Mucosa of descending colon (tissue), 3 donors: ENCODE results near the gene LAMA3. TPM values are rescaled to one million over a fixed set of nuclear protein-coding genes. Genes with fewer than 3 reads are reported as not detected.

Experiments used
- ATAC-seq: fragments of 200-7000 bp; cut with Tn5 transposase; one replicate; pipeline ENCODE4 v1.9.1; 2020; ENCODE audit warnings: mild to moderate bottlenecking, moderate library complexity
- DNase-seq, 3 donors: peaks; one replicate each; pipeline ENCODE4 v3.0.0-alpha.2; 2020
- H3K36me3 ChIP-seq: fragments of 200-600 bp; one replicate; pipeline ENCODE4 v1.8.0; 2021; ENCODE audit warnings: low read depth, mild to moderate bottlenecking
- H3K4me1 ChIP-seq: fragments of 200-600 bp; one replicate; pipeline ENCODE4 v1.8.0; 2021; ENCODE audit warnings: low read depth, mild to moderate bottlenecking
- H3K4me3 ChIP-seq: fragments of 200-600 bp; one replicate; pipeline ENCODE4 v1.8.0; 2021; ENCODE audit warnings: mild to moderate bottlenecking
- H3K9me3 ChIP-seq: fragments of 200-600 bp; one replicate; pipeline ENCODE4 v1.8.0; 2021; ENCODE audit warnings: mild to moderate bottlenecking
- intact Hi-C, 2 donors: fragments of 100-400 bp; cut with DNase I in 1 of 2; cut with micrococcal nuclease in 1 of 2; formaldehyde crosslinking; loops; one replicate each; pipeline versions ENCODE4 v1.11.0 to v1.11.1; 2022; cut with DNase I, micrococcal nuclease
- total RNA-seq, 3 donors: library from RNA; stranded (reverse); fragmentation: NEBNext Ultra II Directional in 2 of 3; extraction: Animal tissue kit (Norgen Biotek cat#: 25700) in 2 of 3; gene quantifications; one replicate each; pipeline versions ENCODE4 v1.2.1 to v1.2.4, GENCODE V29; 2021 to 2023
- TF ChIP-seq, protein P1 (sequence below): fragments of 200-600 bp; IDR thresholded peaks from one replicate; pipeline ENCODE4 v1.8.0; 2022; ENCODE audit warnings: antibody characterized with exemption, mild to moderate bottlenecking
- donor health status: DM: no; HTN: no; CAD: no; lungs with moderate emphysema.
- donor health status: DM: no; HTN: no; CAD: no.
- donor health status: DM: no; HTN: yes; CAD: no.

LAMA3 gene
- total RNA-seq, 3 donors from 2014 or later, result 29.0 to 62.0 (median 49.0) TPM

DNA sequence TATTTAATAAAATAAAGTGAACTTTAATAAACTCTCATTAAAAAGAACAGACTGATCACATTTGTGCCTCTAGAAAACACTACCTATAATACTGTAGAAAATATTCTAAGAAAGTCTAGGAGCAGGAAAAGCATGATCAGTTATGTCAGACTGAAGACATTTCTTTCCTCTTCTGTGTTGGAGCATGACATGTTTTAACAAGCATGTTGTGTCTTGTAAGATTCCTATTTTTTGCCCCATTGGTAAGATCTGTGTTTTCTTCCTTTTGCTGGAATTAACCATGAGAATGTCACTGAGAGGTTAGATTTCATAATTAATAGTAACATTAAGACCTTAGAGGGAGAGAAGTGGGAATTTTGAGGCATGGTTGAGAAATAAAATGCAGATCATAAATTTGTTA, 27.7 kb downstream of the LAMA3 start:
- H3K4me3 ChIP-seq, result no peak overlapping the region
- DNase-seq (no peak), ATAC-seq (no peak)

DNA sequence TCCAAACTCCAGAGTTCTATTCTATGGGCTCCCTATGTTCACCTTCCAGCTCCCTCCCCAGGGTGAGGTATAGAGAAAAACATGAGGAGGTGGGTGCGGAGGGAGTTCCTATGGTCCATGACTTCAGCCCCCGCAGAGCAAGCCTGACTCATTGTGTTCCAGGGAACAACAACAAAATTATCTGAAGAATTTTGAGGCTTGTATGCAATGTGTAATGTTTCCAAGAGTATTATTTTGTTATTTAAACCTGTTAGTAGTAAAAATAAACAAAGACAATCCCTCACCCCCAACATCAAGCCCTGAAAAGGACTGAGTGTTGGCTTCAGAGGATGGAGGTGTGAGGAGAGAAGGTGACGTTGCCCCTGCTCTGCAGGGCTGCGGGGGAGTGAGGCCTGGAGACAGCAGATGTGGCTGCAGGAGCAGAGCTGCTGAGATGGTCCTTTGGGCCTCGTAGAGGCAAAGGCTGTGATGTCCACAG, 29.0 kb downstream of the LAMA3 start:
- ATAC-seq (no peak), DNase-seq (no peak)
- H3K4me1 ChIP-seq, result no peaks in the 10 kb centered on the region
- no peaks in the 10 kb centered on the region for H3K9me3 ChIP-seq
- intact Hi-C loops, result no loop called here
- H3K36me3 ChIP-seq, result no peaks in the 10 kb centered on the region
- TF ChIP-seq, protein P1, sequence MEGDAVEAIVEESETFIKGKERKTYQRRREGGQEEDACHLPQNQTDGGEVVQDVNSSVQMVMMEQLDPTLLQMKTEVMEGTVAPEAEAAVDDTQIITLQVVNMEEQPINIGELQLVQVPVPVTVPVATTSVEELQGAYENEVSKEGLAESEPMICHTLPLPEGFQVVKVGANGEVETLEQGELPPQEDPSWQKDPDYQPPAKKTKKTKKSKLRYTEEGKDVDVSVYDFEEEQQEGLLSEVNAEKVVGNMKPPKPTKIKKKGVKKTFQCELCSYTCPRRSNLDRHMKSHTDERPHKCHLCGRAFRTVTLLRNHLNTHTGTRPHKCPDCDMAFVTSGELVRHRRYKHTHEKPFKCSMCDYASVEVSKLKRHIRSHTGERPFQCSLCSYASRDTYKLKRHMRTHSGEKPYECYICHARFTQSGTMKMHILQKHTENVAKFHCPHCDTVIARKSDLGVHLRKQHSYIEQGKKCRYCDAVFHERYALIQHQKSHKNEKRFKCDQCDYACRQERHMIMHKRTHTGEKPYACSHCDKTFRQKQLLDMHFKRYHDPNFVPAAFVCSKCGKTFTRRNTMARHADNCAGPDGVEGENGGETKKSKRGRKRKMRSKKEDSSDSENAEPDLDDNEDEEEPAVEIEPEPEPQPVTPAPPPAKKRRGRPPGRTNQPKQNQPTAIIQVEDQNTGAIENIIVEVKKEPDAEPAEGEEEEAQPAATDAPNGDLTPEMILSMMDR, result no peak
- no peak overlapping the region for H3K4me3 ChIP-seq

More for the DNA sequence above, 27.7 kb downstream of the LAMA3 start:
- H3K36me3 ChIP-seq, result no peaks in the 10 kb centered on the region
- no peaks in the 10 kb centered on the region for H3K4me1 ChIP-seq
- no peaks in the 10 kb centered on the region for H3K9me3 ChIP-seq
- intact Hi-C loops, result no loop called here
- TF ChIP-seq, protein P1, result no peak

DNA sequence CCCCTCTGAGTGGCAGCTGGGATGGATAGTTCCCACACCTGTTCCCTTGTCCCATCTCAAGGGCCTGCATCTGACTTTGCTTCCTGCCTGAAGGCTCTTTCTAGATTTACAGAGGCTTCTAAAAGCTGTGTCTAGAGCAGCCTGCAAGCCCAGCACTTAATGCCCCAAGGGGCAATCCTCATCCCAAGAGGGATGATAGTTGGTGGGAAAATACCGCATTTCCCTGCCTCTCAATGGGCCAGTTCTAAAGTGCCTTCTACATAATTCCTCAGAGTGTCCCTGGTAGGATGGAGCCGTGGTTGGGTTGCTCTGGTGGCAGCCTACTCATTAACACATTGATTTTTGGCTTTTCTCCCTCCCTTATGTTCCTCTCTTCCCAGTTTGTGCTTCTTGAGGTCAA, 29.5 kb downstream of the LAMA3 start:
- H3K4me3 ChIP-seq, result no peak overlapping the region
- no peaks in the 10 kb centered on the region for H3K36me3 ChIP-seq
- H3K4me1 ChIP-seq, result no peaks in the 10 kb centered on the region
- TF ChIP-seq, protein P1, result no peak
- intact Hi-C loops, result no loop called here
- no peaks in the 10 kb centered on the region for H3K9me3 ChIP-seq
- ATAC-seq (no peak), DNase-seq (no peak)

DNA sequence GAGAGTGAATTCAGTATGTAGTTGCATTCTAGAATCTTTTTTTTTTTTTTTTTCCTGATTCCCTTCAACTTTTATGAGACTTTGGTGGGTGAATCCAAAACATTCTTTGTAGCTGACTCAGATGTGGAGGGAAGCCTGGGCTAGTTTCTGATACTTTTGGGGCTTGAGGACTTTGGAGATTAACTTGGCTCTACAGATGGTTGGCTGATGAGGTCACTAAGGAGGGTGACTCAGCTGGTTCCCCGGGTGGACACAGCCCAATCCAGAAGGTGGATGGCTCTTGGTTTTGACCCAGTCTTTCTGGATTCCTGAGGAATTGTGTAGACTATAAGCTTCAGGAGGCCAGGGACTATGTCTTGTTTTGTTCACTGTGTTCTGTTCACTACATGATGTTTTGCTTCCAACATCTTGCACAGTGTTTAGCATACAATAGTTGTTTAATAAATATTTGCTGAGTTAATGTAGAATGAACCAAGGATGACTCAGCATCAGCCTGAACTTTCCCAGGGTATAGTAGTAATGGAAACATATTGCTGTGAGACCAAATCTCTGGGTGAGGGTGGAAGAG, 30.5 kb downstream of the LAMA3 start:
- intact Hi-C loops, result no loop called here
- no peaks in the 10 kb centered on the region for H3K9me3 ChIP-seq
- no peak overlapping the region for H3K4me3 ChIP-seq
- DNase-seq (no peak), ATAC-seq (peak; percentile 46)
- no peaks in the 10 kb centered on the region for H3K36me3 ChIP-seq
- no peaks in the 10 kb centered on the region for H3K4me1 ChIP-seq
- TF ChIP-seq, protein P1, result no peak

DNA sequence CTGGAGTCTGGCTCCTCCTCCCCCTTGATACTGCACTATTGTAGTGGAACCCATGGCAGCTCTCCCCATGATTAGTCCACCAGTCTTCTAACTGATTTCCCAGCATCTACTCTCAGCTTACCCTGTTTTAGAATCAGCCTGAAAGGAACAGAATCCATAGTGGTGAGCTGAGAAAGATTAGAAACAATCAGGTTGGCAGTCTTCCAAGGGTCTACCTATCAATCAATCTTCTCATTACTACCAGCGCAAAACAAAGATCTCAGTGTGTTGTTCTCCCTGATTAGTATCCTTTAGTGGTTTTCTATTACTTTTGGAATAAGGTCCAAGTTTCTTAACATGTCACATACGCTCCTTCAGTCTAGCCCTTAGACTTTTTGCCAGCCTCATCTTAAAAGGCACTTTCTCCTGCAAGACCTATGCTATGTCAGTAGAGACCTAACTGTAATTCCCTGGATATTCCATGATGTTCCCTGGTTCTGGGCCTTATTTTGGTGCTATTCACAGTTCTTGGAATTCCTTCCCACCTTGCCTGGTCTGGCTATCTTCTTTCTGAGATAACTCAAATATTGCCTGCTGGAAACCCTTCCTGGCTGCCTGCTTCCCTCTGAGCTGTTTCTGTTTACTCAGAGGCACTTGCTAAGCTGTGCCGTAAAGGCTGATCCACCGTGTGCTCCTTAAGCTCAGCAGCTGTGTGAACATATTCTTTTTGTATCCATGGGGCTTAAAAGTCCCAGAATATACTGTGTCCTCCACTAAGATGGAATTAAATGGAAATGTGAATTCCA, 32.6 kb downstream of the LAMA3 start:
- intact Hi-C loops, result no loop called here
- H3K4me3 ChIP-seq, result no peak overlapping the region
- H3K9me3 ChIP-seq, result no peaks in the 10 kb centered on the region
- DNase-seq (no peak), ATAC-seq (peak; percentile 52)
- H3K36me3 ChIP-seq, result no peaks in the 10 kb centered on the region
- TF ChIP-seq, protein P1, result no peak
- no peaks in the 10 kb centered on the region for H3K4me1 ChIP-seq
